GM19240 (cell line): ENCODE results near the gene FKBP14.

Experiments used
- DNase-seq: peaks from one replicate; pipeline ENCODE4 v3.0.0; 2011; ENCODE audit warnings: low spot score; ENCODE audit not compliant: insufficient read length

The FKBP14 gene

DNA sequence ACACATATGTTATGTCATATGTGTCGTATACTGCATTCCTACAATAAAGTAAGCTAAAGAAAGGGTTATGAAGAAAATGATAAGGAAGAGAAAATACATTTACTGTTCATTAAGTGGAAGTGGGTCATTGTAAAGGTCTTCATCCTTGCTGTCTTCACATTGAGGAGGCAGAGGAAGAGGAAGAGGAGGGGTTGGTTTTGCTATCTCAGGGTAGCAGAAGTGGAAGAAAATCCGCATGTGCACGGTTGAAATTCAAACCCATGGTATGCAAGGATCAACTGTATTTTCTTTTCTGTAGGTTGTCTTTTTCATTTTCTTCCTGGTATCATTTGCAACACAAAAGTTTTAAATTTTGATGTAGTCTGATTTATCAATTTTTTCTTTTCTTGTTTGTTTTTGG lies 8.0 kb upstream of the FKBP14 start:
- DNase-seq: no peak

DNA sequence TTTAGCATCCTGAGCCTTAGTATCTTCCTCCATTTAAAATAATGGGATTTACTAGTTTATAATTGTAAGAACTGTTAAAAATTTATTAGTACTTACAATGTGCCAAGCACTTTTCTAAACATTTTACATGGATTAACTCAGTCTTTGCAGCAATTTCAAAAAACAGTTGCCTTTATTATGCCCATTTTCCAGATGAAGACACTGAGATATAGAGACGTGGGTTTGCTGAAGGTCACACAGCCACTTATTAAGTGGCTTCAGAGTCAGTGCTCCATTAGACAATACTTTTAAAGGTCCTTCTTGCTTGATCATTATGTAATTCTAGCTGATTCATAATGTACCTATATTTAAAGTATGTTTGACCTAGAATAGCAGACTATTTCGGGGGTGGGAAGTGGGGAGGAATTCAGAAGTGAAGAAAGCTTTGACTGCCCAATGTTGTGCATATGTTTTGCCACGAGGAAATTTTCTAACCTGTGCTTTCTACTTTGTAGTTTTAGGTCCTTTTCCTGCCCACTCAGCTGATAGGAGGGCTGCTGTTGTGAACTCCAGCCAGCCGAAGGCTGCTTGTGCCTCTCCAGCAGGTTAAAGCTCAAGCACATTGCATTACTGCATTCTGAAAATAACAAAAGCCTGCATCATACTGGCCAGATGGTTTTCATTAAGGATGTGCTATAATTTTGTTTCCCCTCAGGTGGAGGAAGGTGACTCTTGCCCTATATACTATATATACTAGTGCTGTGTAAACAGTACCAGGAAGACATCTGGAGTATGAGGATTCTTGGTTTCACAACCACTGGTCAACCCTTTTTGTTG lies 6.0 kb upstream of the FKBP14 start:
- no peak for DNase-seq

- DNase-seq: no peak
Observed at GRCh38 chr7:30029696-30030095, 3.2 kb upstream of the FKBP14 start.

- DNase-seq: no peak
Observed at GRCh38 chr7:30028749-30029635, 2.5 kb upstream of the FKBP14 start.

DNA sequence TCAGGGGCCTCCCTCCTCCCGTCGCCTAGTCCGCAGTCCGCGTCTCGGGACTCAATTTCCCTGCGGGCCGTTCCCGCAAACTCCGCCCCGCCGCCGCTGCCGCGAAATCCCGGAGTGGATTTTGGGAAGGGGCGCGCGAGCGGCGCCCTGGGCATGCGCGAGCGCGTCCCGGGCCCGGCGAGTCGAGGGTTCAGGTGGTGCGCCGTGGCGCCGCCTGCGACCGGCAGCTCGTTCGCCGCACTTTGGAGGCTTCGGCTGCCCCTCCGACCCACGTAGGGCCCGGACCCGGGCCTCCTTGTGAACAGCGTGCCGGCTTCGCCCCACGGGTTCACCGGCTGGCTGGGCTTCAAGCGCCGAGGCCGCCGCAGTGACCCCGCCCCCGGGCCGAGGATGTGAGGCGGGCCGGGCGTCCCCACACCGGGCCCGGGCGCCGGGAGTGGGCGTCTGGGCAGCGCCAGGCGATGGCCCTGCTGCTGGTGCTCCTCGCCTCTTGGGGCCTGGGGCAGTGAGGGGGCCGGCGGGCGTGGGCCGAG lies 1.8 kb upstream of the FKBP14 start, which contains the start of gene PLEKHA8:
Gene PLEKHA8, plus strand, starts transcription at position 197 of the 533 bp plus-strand sequence. CDS start 351 bp downstream, outside the sequence.
- DNase-seq: peak; percentile 43

- no peak for DNase-seq
Observed at GRCh38 chr7:30027740-30028215, 1.3 kb upstream of the FKBP14 start.

GRCh38 chr7:30027065-30027456 lies 559 bp upstream of the FKBP14 start:
- DNase-seq: no peak

GRCh38 chr7:30023524-30023923 lies 3.0 kb downstream of the FKBP14 start:
- DNase-seq: no peak

DNA sequence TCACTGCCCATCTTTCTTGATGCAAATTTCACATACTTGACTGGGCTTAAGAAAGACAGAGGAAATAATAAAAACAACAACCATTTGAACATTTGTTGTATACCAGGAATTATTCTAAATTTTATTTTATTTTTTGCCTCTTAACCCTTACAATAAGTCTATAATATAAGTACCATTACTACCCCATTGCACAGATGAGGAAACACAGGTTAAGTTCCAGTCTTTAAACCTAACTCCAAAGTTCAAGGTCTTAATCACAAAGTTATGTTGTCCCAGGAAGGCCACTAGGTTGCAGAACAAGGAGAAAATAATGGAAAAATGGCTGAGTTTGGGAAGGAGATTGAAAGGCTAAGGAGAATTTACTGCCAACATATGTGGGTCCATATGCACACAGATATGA lies 3.5 kb downstream of the FKBP14 start:
- no peak for DNase-seq

DNA sequence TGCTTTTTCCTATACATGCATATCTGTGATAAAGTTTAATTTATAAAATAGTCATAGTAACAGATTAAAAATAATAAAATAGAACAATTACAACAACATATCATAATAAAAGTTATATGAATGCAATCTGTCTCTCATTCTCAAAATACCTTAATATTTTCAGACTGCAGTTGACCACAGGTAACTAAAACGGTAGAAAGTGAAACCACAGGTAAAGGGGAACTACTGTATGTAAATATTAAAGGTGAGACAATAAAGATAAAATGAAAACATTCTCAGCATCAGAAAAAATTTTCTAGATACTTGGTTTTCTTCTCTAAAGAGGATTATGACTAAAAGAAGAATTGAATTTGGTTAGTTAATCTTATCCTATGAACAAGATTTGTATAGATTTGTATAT lies 6.0 kb downstream of the FKBP14 start:
- no peak for DNase-seq

DNA sequence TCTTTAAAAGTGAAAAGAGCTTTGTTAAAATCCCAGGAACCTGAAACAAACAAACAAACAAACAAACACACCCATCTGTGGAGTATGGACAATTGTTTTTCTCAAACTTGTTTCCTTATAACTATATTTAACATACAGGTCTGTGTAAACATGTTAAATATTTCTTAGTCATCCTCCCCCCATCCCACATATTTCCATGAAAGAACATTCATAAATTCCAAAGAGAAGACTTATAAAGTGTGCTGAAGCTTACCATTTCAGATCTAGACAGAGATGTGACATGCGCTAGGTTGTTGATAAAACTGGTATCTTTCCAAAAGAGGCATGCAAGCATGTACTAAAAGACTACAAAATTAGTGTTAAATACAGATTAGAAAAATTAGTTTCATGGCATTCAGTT lies 6.5 kb downstream of the FKBP14 start:
- DNase-seq: no peak

DNA sequence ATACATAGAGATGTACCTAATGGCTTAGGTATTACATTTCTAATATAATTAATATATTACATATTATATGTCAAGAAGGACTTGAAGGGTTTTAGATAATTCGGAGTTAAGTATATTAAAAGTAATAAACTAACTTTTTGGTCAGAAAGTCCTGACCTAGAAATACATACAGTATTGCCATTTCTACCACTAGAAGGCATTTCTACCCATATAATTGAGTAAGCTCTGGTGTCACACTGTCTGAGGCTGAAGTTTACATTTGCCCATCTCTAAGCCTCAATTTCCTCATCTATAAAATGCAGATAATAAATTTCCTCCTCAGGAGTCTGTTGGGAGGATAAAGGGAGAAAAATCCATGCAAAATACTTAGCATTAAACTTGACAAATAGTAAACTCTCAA lies 7.1 kb downstream of the FKBP14 start:
- no peak for DNase-seq

GRCh38 chr7:30018451-30018850 lies 8.1 kb downstream of the FKBP14 start:
- no peak for DNase-seq

GRCh38 chr7:30012757-30013156 lies 13.7 kb downstream of the FKBP14 start:
- DNase-seq: no peak

DNA sequence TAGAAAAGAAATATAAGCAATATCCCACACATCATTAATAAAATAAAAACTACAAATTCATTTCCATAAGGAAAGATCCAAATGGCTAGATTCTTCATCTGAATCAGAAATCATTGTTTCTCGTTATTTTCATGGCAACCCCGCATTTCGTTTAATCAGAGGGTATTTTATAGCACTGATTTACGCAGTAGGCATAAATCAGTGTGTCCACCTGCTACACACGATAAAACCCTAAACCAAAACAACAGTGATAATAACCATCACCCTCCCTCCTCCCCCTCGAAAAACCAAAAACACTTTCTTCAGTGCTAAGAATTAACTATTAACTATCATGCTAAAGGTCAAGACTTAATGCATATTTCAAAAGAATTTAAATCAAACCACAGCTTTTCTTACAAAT lies 16.5 kb downstream of the FKBP14 start:
- no peak for DNase-seq

GRCh38 chr7:30005464-30005863 lies 21.0 kb downstream of the FKBP14 start:
- no peak for DNase-seq

GRCh38 chr7:30003098-30003497 lies 23.4 kb downstream of the FKBP14 start:
- DNase-seq: no peak

GRCh38 chr7:30001998-30002397 lies 24.5 kb downstream of the FKBP14 start:
- DNase-seq: no peak

- DNase-seq: no peak
Observed at GRCh38 chr7:29998489-29998888, 28.0 kb downstream of the FKBP14 start.

GRCh38 chr7:29996321-29996720 lies 30.2 kb downstream of the FKBP14 start:
- no peak for DNase-seq

DNA sequence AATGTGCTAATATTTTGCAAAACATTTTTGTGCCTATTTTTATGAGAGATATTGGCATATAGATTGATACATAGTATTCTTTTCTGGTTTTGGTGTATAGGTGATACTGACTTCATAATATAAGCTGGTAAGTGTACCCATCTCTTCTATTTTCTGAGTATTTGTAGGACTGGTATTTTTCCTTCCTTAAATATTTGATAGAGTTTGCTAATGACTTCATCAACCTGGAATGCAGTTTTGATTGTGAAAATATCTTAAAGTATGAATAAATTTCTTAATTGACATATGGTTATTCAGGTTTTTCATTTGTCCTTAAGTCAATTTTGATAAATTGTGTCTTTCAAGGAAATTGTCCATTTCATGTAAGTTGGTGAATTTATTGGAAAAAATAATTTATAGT lies 30.9 kb downstream of the FKBP14 start:
- DNase-seq: no peak

- no peak for DNase-seq
Observed at GRCh38 chr7:29993140-29993539, 33.4 kb downstream of the FKBP14 start.
